Mucosa of stomach (tissue), 1 donor: ENCODE measurements around the gene SLC8A1.

Source experiments
- H3K27me3 ChIP-seq: one replicate; pipeline ENCODE4 v1.7.0; 2013; ENCODE audit warnings: mild to moderate bottlenecking, low read length; ENCODE audit not compliant: control insufficient read depth, insufficient read depth
- H3K36me3 ChIP-seq: one replicate; pipeline ENCODE4 v1.7.0; 2013; ENCODE audit warnings: low read length; ENCODE audit not compliant: control insufficient read depth, insufficient read depth
- H3K4me1 ChIP-seq: one replicate; pipeline ENCODE4 v1.7.0; 2013; ENCODE audit warnings: mild to moderate bottlenecking, low read length; ENCODE audit not compliant: control insufficient read depth, insufficient read depth
- H3K4me3 ChIP-seq: one replicate; pipeline ENCODE4 v1.7.0; 2013; ENCODE audit warnings: low read length
- H3K9ac ChIP-seq: one replicate; pipeline ENCODE4 v1.7.0; 2013; ENCODE audit warnings: mild to moderate bottlenecking, low read length, moderate library complexity
- H3K9me3 ChIP-seq: one replicate; pipeline ENCODE4 v1.7.0; 2013; ENCODE audit warnings: mild to moderate bottlenecking, low read length, moderate library complexity; ENCODE audit not compliant: control insufficient read depth
- donor health status: Pancreatic carcinoma.

The SLC8A1 gene

DNA sequence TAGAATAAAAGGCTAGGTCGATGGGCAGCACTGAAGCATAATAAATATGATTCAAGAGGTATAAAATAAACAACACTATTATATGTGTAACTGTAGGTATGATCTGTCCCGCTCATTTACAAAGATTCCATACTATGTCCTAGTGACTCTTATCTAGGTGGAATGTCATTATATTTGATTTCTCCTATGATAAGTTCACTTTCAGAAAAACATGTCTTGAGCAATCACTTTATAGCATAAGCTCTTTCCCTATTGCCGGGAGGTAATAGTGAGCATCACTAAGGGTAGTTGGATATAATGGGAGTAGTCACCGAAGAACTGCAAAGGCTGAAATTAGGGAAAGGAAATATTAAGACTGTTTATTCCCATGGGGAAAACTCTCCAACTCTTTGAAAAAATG lies 342.5 kb downstream of the SLC8A1 start:
- Histone ChIP-seq H3K9ac (no peak overlapping the region), H3K4me1 (no peaks in the 10 kb centered on the region), H3K27me3 (no peaks in the 10 kb centered on the region), H3K9me3 (no peaks in the 10 kb centered on the region), H3K36me3 (no peaks in the 10 kb centered on the region), H3K4me3 (no peak overlapping the region)

- Histone ChIP-seq H3K36me3 (no peaks in the 10 kb centered on the region), H3K27me3 (no peaks in the 10 kb centered on the region), H3K4me1 (no peaks in the 10 kb centered on the region), H3K9ac (no peak overlapping the region), H3K9me3 (no peaks in the 10 kb centered on the region), H3K4me3 (no peak overlapping the region)
Observed at GRCh38 chr2:40108851-40109250, 343.0 kb downstream of the SLC8A1 start.

- Histone ChIP-seq H3K4me1 (no peaks in the 10 kb centered on the region), H3K27me3 (no peaks in the 10 kb centered on the region), H3K36me3 (no peaks in the 10 kb centered on the region), H3K9me3 (no peaks in the 10 kb centered on the region), H3K4me3 (no peak overlapping the region), H3K9ac (no peak overlapping the region)
Observed at GRCh38 chr2:40106061-40106460, 345.8 kb downstream of the SLC8A1 start.

GRCh38 chr2:40105593-40105992 lies 346.3 kb downstream of the SLC8A1 start:
- Histone ChIP-seq H3K9me3 (no peaks in the 10 kb centered on the region), H3K36me3 (no peaks in the 10 kb centered on the region), H3K27me3 (no peaks in the 10 kb centered on the region), H3K4me1 (no peaks in the 10 kb centered on the region), H3K4me3 (no peak overlapping the region), H3K9ac (no peak overlapping the region)

GRCh38 chr2:40103590-40103989 lies 348.3 kb downstream of the SLC8A1 start:
- H3K27me3 ChIP-seq: no peaks in the 10 kb centered on the region
- no peaks in the 10 kb centered on the region for H3K36me3 ChIP-seq
- no peak overlapping the region for H3K4me3 ChIP-seq
- no peaks in the 10 kb centered on the region for H3K9me3 ChIP-seq
- H3K4me1 ChIP-seq: no peaks in the 10 kb centered on the region
- no peak overlapping the region for H3K9ac ChIP-seq

DNA sequence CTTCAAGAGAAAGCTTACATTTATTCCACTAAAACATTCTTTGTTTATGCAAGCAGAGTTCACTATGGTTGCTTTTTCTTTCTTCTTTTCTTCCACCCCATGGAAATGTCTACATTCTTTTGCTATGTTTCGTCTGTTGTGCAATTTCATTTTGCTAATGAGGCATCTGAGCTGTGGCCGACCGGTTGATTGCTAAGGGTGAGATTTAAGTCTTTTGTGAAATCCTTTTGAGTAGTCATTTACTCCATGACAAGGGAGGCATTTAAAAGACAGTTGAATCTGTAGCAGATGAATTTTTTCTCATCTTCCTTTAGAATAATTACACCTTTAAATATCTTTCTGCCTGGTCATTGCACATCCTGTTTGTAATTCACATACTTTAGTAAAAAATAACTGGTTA lies 348.7 kb downstream of the SLC8A1 start:
- H3K9me3 ChIP-seq: no peaks in the 10 kb centered on the region
- no peaks in the 10 kb centered on the region for H3K36me3 ChIP-seq
- no peaks in the 10 kb centered on the region for H3K27me3 ChIP-seq
- no peaks in the 10 kb centered on the region for H3K4me1 ChIP-seq
- H3K9ac ChIP-seq: no peak overlapping the region
- H3K4me3 ChIP-seq: no peak overlapping the region

DNA sequence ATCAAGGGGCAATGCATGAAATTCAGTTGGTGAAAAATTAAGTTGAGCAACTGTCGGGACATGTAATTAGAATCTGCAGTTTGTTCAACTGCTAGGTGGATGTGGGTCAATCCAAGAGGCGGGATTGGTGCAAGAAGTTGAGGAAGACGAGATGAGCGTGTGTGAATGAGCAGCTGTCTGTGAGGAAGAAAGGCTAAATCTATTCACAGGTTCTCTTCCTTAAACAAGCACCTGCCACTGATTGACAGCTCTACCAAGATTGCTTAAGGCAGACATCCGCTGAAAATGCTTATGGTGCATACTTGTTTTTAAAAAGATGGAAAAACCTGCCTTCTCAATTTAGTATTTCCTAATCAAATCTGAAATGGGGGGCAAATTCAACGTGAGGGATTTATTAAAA lies 349.4 kb downstream of the SLC8A1 start:
- no peak overlapping the region for H3K4me3 ChIP-seq
- no peaks in the 10 kb centered on the region for H3K9me3 ChIP-seq
- H3K4me1 ChIP-seq: no peaks in the 10 kb centered on the region
- H3K36me3 ChIP-seq: no peaks in the 10 kb centered on the region
- H3K9ac ChIP-seq: no peak overlapping the region
- no peaks in the 10 kb centered on the region for H3K27me3 ChIP-seq

DNA sequence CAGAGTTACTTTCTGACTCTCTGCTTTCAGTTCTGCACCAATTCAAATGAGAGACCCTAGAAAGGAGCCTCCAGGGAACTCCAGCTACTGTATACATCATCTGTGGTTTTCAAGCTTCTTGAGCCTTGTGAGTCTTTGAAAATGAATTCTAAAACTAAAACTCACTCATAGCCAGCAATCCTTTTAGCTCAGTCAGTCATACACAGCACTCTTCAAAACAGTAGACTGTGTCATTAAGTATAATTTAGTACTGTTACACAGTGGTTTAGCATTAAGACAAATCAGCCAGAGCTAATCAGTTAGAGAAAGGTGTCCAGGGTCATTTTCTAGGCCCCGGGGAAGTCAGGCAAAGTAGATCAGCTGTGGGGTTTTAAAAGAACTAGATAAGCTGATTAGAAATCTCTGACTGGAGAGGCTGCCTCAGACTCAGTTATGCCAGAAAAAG lies 350.7 kb downstream of the SLC8A1 start:
- H3K4me3 ChIP-seq: no peak overlapping the region
- H3K27me3 ChIP-seq: no peaks in the 10 kb centered on the region
- H3K9ac ChIP-seq: no peak overlapping the region
- no peaks in the 10 kb centered on the region for H3K36me3 ChIP-seq
- peaks cover 4% of the 10 kb centered on the region for H3K4me1 ChIP-seq
- H3K9me3 ChIP-seq: no peaks in the 10 kb centered on the region

- Histone ChIP-seq H3K36me3 (no peaks in the 10 kb centered on the region), H3K9ac (no peak overlapping the region), H3K4me1 (peaks cover 5% of the 10 kb centered on the region), H3K27me3 (no peaks in the 10 kb centered on the region), H3K4me3 (no peak overlapping the region), H3K9me3 (no peaks in the 10 kb centered on the region)
Observed at GRCh38 chr2:40100676-40101075, 351.2 kb downstream of the SLC8A1 start.

GRCh38 chr2:40098786-40099470 lies 353.0 kb downstream of the SLC8A1 start:
- Histone ChIP-seq H3K9ac (no peak overlapping the region), H3K27me3 (no peaks in the 10 kb centered on the region), H3K9me3 (no peaks in the 10 kb centered on the region), H3K4me3 (no peak overlapping the region), H3K4me1 (peaks cover 5% of the 10 kb centered on the region), H3K36me3 (no peaks in the 10 kb centered on the region)

DNA sequence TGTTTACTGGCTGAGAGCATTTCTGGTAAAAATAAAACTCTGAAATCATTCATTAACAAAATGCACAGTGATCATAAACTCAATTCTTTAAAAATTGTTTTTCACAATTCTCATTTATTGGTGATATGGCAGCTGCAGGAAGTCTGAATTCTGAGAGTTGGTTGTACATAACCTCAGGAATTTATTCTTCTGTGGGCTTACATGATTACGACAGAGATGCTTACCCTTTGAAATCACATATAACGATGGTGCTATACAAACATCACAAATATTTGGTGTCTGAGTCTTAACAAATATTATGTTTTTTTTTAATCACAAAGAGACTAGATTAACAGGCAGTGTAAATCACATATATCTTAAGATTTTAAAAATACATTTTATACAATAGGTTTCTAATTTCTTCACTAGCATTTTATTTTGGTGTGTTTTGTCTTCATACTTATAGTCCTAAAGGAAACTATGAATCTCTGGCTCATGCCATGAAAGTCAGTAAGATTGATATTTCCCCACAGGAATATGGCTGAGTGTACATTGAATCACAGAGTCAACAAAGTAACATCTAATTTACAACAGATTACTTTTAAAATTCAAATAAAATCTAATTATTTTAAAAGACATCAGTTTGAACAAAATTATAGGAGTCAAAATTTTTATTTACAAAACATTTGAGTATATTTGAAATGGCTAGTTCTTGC lies 354.1 kb downstream of the SLC8A1 start:
- Histone ChIP-seq H3K9me3 (no peaks in the 10 kb centered on the region), H3K27me3 (no peaks in the 10 kb centered on the region)

GRCh38 chr2:40096360-40096759 lies 355.5 kb downstream of the SLC8A1 start:
- Histone ChIP-seq H3K4me3 (no peak overlapping the region), H3K9ac (no peak overlapping the region), H3K4me1 (peaks cover 5% of the 10 kb centered on the region), H3K36me3 (no peaks in the 10 kb centered on the region), H3K9me3 (no peaks in the 10 kb centered on the region), H3K27me3 (no peaks in the 10 kb centered on the region)

More for the DNA sequence above, 354.1 kb downstream of the SLC8A1 start:
- no peak overlapping the region for H3K9ac ChIP-seq
- H3K36me3 ChIP-seq: no peaks in the 10 kb centered on the region
- peaks cover 5% of the 10 kb centered on the region for H3K4me1 ChIP-seq
- H3K4me3 ChIP-seq: no peak overlapping the region
